Left ventricle myocardium inferior (tissue), 1 donor: ENCODE results near the gene PRDM10. TPM values are rescaled to one million over a fixed set of nuclear protein-coding genes. Genes with fewer than 3 reads are reported as not detected.
"Not testable (repeated sequence)": the region's sequence is repeated elsewhere in the genome, so short reads cannot be mapped to it uniquely, and the experiment has no call there.

Experiments used
- DNase-seq: peaks from one replicate; pipeline ENCODE4 v3.0.0-alpha.2; 2020
- H3K27ac ChIP-seq: fragments of 200-600 bp; replicated peaks from 2 replicates; pipeline ENCODE4 v1.8.0; 2021
- H3K27me3 ChIP-seq: fragments of 200-600 bp; 2 replicates; pipeline ENCODE4 v1.8.0; 2021; ENCODE audit warnings: low read depth
- H3K36me3 ChIP-seq: fragments of 200-600 bp; 2 replicates; pipeline ENCODE4 v1.8.0; 2021
- H3K4me1 ChIP-seq: fragments of 200-600 bp; 2 replicates; pipeline ENCODE4 v1.8.0; 2021
- H3K4me3 ChIP-seq: fragments of 200-600 bp; 2 replicates; pipeline ENCODE4 v1.8.0; 2021; ENCODE audit warnings: mild to moderate bottlenecking, moderate library complexity
- H3K9me3 ChIP-seq: fragments of 200-600 bp; replicated peaks from 2 replicates; pipeline ENCODE4 v1.8.0; 2021
- intact Hi-C: fragments of 100-400 bp; cut with micrococcal nuclease; formaldehyde crosslinking; loops from one replicate; pipeline ENCODE4 v1.11.0; 2022
- total RNA-seq: library from RNA; stranded (reverse); fragmentation: NEBNext Ultra II Directional; extraction: Animal tissue kit (Norgen Biotek cat#: 25700); gene quantifications from one replicate; pipeline ENCODE4 v1.2.1, GENCODE V29; 2021
- TF ChIP-seq, protein P1 (sequence below): fragments of 200-600 bp; IDR thresholded peaks from 2 replicates; pipeline ENCODE4 v1.8.0; 2021; ENCODE audit warnings: antibody characterized with exemption, mild to moderate bottlenecking, borderline replicate concordance
- donor health status: DM: no; HTN: yes; CAD: no; lungs with severe emphysema.

The PRDM10 gene
- total RNA-seq, 1 donor from 2014 or later, result 5.4 TPM

DNA sequence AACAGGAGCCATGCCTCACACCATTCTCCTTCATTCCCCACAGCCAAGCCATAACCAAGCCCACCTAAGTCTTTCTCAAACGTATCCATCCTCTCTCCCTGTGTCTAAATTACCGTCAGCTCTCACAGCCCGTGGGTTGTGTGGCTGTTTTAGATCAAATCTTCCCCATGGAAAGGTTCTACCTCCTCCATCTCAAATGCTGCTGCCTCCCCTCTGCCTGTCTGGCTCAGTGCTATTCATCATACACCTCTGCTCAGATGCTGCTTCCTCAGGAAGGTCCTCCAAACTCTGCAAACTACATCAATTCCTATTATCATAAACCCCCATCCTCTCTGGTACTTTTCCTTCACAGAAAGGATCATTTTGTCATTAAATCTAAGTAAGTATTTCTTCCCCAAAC, 122.3 kb downstream of the PRDM10 start:
- DNase-seq, result no peak
- Histone ChIP-seq H3K4me3 (no peak overlapping the region), H3K27ac (no peak overlapping the region), H3K27me3 (no peaks in the 10 kb centered on the region), H3K36me3 (peaks cover 100% of the 10 kb centered on the region), H3K9me3 (no peaks in the 10 kb centered on the region), H3K4me1 (no peaks in the 10 kb centered on the region)
- TF ChIP-seq, protein P1, sequence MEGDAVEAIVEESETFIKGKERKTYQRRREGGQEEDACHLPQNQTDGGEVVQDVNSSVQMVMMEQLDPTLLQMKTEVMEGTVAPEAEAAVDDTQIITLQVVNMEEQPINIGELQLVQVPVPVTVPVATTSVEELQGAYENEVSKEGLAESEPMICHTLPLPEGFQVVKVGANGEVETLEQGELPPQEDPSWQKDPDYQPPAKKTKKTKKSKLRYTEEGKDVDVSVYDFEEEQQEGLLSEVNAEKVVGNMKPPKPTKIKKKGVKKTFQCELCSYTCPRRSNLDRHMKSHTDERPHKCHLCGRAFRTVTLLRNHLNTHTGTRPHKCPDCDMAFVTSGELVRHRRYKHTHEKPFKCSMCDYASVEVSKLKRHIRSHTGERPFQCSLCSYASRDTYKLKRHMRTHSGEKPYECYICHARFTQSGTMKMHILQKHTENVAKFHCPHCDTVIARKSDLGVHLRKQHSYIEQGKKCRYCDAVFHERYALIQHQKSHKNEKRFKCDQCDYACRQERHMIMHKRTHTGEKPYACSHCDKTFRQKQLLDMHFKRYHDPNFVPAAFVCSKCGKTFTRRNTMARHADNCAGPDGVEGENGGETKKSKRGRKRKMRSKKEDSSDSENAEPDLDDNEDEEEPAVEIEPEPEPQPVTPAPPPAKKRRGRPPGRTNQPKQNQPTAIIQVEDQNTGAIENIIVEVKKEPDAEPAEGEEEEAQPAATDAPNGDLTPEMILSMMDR, result no peak
- intact Hi-C loops, result no loop called here

DNA sequence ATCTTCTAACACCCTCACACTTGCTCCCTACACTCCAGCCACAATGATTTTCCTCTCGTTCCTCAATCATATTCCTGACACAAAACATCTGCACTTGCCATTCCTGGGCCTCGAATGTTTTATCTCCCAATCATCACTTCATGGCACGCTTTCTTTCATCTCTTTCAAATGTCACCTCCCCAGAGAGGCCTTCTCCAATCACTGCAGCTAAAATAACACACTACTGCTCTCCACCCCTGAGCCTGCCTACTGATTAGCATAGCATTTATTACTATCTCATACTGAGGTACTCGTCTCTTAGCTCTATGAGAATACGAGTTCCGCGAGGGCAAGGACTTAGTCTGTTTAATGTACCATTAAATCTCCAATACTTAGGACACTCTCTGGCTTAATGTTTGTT, 130.7 kb downstream of the PRDM10 start:
- intact Hi-C loops, result no loop called here
- no peaks in the 10 kb centered on the region for H3K9me3 ChIP-seq
- H3K4me1 ChIP-seq, result no peaks in the 10 kb centered on the region
- no peak for DNase-seq
- H3K36me3 ChIP-seq, result peaks cover 100% of the 10 kb centered on the region
- TF ChIP-seq, protein P1, result no peak
- no peak overlapping the region for H3K4me3 ChIP-seq
- no peak overlapping the region for H3K27ac ChIP-seq
- no peaks in the 10 kb centered on the region for H3K27me3 ChIP-seq

DNA sequence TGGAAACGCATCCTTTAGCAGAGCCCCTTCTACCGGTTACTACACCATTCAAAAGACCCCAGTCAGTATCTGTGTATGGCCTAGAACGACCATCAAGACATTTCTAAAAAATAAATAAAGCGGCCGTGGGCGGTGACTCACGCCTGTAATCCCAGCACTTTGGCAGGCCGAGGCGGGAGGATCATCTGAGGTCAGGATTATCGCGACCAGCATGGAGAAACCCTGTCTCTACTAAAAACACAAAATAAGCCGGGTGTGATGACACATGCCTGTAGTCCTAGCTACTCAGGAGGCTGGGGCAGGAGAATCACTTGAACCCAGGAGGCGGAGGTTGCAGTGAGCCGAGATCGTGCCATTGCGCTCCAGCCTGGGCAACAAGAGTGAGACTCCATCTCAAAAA, 134.0 kb downstream of the PRDM10 start:
- H3K9me3 ChIP-seq, H3K27ac ChIP-seq, H3K4me3 ChIP-seq, intact Hi-C loops, H3K27me3 ChIP-seq, DNase-seq: not testable (repeated sequence)
- peaks cover 11% of the 10 kb centered on the region for H3K4me1 ChIP-seq
- peaks cover 94% of the 10 kb centered on the region for H3K36me3 ChIP-seq

DNA sequence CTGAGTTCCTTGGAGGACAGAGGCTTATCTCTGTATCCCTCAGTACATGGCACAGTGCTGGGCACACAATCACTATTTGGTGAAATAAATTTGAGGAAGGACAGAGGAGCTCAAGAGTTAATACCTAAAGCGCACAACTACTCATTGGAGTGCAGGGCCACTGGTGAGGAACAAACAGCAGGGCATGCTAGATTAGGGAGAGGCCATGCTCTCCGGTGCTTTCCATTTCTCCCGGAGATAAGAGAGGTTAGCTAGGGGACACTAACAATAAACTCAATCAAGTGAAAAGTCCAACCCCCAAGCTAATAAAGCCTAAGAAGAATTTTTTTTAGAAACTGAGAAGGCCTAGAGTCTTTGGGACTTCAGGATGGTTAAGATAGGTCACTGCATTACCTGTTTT, 136.3 kb downstream of the PRDM10 start:
- intact Hi-C loops, result no loop called here

DNA sequence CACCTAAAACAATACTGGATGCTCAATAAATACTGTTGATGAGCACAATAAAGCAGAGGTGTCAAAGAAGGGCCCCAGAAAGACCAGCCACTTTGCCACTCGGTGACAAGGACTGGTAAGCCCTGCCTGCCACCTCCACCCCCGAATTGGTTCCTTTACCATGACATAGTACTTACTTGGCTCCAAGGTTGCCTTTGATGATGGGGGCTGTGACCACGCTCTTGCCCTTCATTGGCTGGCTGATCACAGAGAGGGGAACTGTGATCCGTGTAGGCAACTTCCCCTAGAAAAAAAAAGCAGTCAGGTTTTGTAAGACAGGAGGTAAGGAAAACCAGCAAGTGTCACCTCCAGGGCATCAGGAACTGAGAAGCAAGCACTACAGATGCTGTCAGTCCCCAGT, 136.9 kb downstream of the PRDM10 start:
- TF ChIP-seq, protein P1, result no peak
- no peak overlapping the region for H3K4me3 ChIP-seq

More for the DNA sequence above, 136.3 kb downstream of the PRDM10 start:
- Histone ChIP-seq H3K4me1 (peaks cover 23% of the 10 kb centered on the region), H3K4me3 (no peak overlapping the region), H3K9me3 (no peaks in the 10 kb centered on the region), H3K27me3 (no peaks in the 10 kb centered on the region), H3K36me3 (peaks cover 80% of the 10 kb centered on the region), H3K27ac (no peak overlapping the region)
- no peak for DNase-seq
- TF ChIP-seq, protein P1, result no peak

DNA sequence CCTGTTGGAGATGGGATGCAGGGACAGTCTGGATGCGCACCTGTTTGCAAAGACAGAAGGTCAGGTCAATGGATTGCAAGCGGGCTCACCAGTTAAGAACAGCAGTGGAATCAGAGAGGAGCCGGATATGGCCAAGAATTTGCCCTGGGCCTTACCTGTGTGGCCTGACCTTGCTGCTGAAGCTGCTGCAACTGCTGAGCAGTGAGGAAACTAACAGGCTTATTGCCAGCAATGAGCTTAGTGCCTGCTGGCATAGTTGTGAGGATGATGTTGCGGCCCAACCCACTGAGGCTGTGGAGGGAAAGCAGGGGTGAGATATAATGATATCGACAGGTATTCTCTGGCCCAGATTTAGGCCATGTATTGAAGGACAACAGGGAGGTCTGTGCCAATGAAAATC, 137.8 kb downstream of the PRDM10 start:
- intact Hi-C loops, result no loop called here
- Histone ChIP-seq H3K4me3 (no peak overlapping the region), H3K27me3 (no peaks in the 10 kb centered on the region), H3K4me1 (peaks cover 24% of the 10 kb centered on the region), H3K9me3 (no peaks in the 10 kb centered on the region), H3K36me3 (peaks cover 77% of the 10 kb centered on the region), H3K27ac (no peak overlapping the region)
- DNase-seq, result no peak
- TF ChIP-seq, protein P1, result no peak

More for the DNA sequence above, 136.9 kb downstream of the PRDM10 start:
- H3K27me3 ChIP-seq, result no peaks in the 10 kb centered on the region
- H3K27ac ChIP-seq, result no peak overlapping the region
- H3K36me3 ChIP-seq, result peaks cover 77% of the 10 kb centered on the region
- intact Hi-C loops, result no loop called here
- no peak for DNase-seq
- H3K9me3 ChIP-seq, result no peaks in the 10 kb centered on the region
- H3K4me1 ChIP-seq, result peaks cover 24% of the 10 kb centered on the region
